DND-41 (cell line): ENCODE measurements around the gene ORAI2.
A peak's percentile ranks its signal among the peaks of the same experiment; 100 is the strongest.

Experiments used
- ATAC-seq: fragments of 200-7000 bp; cut with Tn5 transposase; 3 replicates; pipeline ENCODE4 v1.9.1; 2021; ENCODE audit warnings: low read depth; ENCODE audit not compliant: insufficient read depth
- DNase-seq: peaks from one replicate; pipeline ENCODE4 v3.0.0-alpha.2; 2020
- H2AFZ ChIP-seq: 2 replicates; pipeline ENCODE4 v1.6.0; 2012; ENCODE audit warnings: low read depth, low read length
- H3K27ac ChIP-seq: 2 replicates; pipeline ENCODE4 v1.5.1; 2012; ENCODE audit warnings: low read length, inconsistent platforms
- H3K27me3 ChIP-seq: fragments of 200-600 bp; sonication (generic); 2 replicates; pipeline ENCODE4 v1.6.0; 2012; ENCODE audit warnings: low read length, mild to moderate bottlenecking, inconsistent platforms; ENCODE audit not compliant: insufficient read depth, poor library complexity
- H3K36me3 ChIP-seq: 2 replicates; pipeline ENCODE4 v1.5.1; 2012; ENCODE audit warnings: low read length, inconsistent platforms; ENCODE audit not compliant: insufficient read depth
- H3K4me1 ChIP-seq: 2 replicates; pipeline ENCODE4 v1.5.1; 2012; ENCODE audit warnings: mild to moderate bottlenecking, low read length; ENCODE audit not compliant: insufficient read depth
- H3K4me2 ChIP-seq: 2 replicates; pipeline ENCODE4 v1.6.0; 2012; ENCODE audit warnings: mild to moderate bottlenecking, moderate library complexity, low read length, inconsistent platforms; ENCODE audit not compliant: insufficient read depth
- H3K4me3 ChIP-seq, 2 experiments: fragments of 200-600 bp in 1 of 2; shearing (Covaris generic) in 1 of 2; 2 replicates each; pipeline ENCODE4 v1.5.1; 2012 to 2016; ENCODE audit warnings: inconsistent platforms in 2 of 2, low read length in 2 of 2, mild to moderate bottlenecking in 2 of 2, low read depth in 1 of 2, moderate library complexity in 1 of 2
- H3K79me2 ChIP-seq: 2 replicates; pipeline ENCODE4 v1.6.0; 2012; ENCODE audit warnings: low read length, inconsistent platforms; ENCODE audit not compliant: insufficient read depth
- H3K9ac ChIP-seq: 2 replicates; pipeline ENCODE4 v1.6.0; 2012; ENCODE audit warnings: low read depth, mild to moderate bottlenecking, inconsistent platforms, low read length, moderate library complexity
- H3K9me3 ChIP-seq: 2 replicates; pipeline ENCODE4 v1.5.1; 2012; ENCODE audit warnings: low read length, moderate library complexity, mild to moderate bottlenecking, inconsistent platforms; ENCODE audit not compliant: insufficient read depth, severe bottlenecking
- H4K20me1 ChIP-seq: 2 replicates; pipeline ENCODE4 v1.6.0; 2012; ENCODE audit warnings: low read length; ENCODE audit not compliant: insufficient read depth
- EZH2 ChIP-seq: IDR thresholded peaks from 3 replicates; pipeline ENCODE4 v1.6.1; 2012; ENCODE audit warnings: borderline replicate concordance, low read depth, mild to moderate bottlenecking, moderate library complexity, low read length, inconsistent platforms; ENCODE audit not compliant: severe bottlenecking
- TF ChIP-seq, protein P1 (sequence below): IDR thresholded peaks from 2 replicates; pipeline ENCODE4 v1.5.1; 2012; ENCODE audit warnings: borderline replicate concordance, low read length, moderate library complexity, mild to moderate bottlenecking; ENCODE audit not compliant: poor library complexity, severe bottlenecking; ENCODE audit errors: extremely low read depth

Gene ORAI2

DNA sequence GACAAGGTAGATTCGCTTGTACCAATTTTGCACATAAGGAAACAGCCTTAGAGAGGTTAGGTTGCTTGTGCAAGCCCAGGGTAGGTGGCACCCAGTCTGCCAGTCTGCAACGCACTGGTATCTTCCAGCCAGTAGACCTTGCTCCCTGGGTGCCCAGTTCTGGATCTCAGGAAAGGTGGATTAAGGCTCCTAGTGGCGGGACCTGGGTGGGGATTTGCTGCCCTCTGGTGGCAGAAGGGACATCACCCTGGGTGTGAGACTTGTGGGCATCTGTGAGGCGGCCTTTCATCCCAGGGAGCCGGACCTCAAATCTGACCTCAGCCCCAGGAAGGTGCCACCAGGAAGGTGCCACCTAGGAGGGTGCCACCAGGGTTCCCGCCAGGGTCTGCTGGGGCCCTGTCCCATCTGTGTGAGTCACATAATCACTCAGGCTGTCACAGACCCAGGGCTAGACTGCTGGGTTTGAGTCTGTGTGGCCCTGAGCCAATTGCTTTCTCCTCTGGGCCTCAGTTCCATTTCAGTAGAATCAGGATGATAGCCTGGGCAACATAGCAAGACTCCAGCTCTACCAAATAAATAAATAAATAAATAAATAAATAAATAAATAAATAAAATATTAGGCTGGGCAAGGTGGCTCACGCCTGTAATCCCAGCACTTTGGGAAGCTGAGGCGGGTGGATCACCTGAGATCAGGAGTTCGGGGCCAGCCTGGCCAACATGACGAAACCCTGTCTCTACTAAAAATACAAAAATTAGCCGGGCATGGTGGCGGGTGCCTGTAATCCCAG, 42.5 kb upstream of the ORAI2 start:
- ATAC-seq: peak; percentile 88
- TF ChIP-seq EZH2: no peak
- TF ChIP-seq, protein P1, sequence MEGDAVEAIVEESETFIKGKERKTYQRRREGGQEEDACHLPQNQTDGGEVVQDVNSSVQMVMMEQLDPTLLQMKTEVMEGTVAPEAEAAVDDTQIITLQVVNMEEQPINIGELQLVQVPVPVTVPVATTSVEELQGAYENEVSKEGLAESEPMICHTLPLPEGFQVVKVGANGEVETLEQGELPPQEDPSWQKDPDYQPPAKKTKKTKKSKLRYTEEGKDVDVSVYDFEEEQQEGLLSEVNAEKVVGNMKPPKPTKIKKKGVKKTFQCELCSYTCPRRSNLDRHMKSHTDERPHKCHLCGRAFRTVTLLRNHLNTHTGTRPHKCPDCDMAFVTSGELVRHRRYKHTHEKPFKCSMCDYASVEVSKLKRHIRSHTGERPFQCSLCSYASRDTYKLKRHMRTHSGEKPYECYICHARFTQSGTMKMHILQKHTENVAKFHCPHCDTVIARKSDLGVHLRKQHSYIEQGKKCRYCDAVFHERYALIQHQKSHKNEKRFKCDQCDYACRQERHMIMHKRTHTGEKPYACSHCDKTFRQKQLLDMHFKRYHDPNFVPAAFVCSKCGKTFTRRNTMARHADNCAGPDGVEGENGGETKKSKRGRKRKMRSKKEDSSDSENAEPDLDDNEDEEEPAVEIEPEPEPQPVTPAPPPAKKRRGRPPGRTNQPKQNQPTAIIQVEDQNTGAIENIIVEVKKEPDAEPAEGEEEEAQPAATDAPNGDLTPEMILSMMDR: peak; percentile 89
- H2AFZ ChIP-seq: no peak overlapping the region

GRCh38 chr7:102392330-102392729, 41.0 kb upstream of the ORAI2 start:
- DNase-seq (no peak), ATAC-seq (no peak)
- no peak overlapping the region for H3K27ac ChIP-seq
- peaks cover 38% of the 10 kb centered on the region for H3K36me3 ChIP-seq
- H3K4me3 ChIP-seq: no peak overlapping the region
- no peak overlapping the region for H3K4me2 ChIP-seq
- H2AFZ ChIP-seq: no peak overlapping the region
- TF ChIP-seq, protein P1: no peak
- no peak for TF ChIP-seq EZH2
- peaks cover 16% of the 10 kb centered on the region for H3K4me1 ChIP-seq
- no peaks in the 10 kb centered on the region; the same call in 1 of the 2 replicates for H4K20me1 ChIP-seq
- no peaks in the 10 kb centered on the region for H3K9me3 ChIP-seq
- H3K79me2 ChIP-seq: peaks cover 11% of the 10 kb centered on the region
- no peaks in the 10 kb centered on the region for H3K27me3 ChIP-seq
- no peak overlapping the region for H3K9ac ChIP-seq

More for the DNA sequence above, 42.5 kb upstream of the ORAI2 start:
- H3K9ac ChIP-seq: no peak overlapping the region
- no peak overlapping the region for H3K27ac ChIP-seq
- H3K4me3 ChIP-seq: no peak overlapping the region
- peaks cover 49% of the 10 kb centered on the region for H3K36me3 ChIP-seq
- no peaks in the 10 kb centered on the region; the same call in 1 of the 2 replicates for H4K20me1 ChIP-seq
- peaks cover 7% of the 10 kb centered on the region for H3K4me1 ChIP-seq
- DNase-seq: peak; percentile 67
- H3K9me3 ChIP-seq: no peaks in the 10 kb centered on the region
- H3K4me2 ChIP-seq: no peak overlapping the region
- no peaks in the 10 kb centered on the region for H3K27me3 ChIP-seq
- H3K79me2 ChIP-seq: no peaks in the 10 kb centered on the region

DNA sequence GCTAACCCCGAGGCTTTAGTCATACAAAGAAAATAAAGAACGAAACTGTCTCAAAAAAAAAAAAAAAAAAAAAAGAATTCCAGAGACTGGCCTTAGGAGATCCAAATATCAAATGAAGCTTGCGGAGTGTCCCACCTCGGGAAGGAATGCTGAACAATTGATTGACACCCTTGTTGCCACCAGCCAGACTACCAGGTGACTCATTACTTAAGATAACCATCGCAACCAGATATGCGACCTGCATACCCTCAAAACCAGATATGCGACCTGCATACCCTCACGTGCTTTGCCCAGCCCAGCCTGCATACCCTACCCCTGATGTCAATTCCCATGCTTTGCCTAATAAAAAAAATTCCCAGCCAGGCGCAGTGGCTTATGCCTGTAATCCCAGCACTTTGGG, 39.9 kb upstream of the ORAI2 start:
- Histone ChIP-seq H3K9me3 (no peaks in the 10 kb centered on the region), H3K79me2 (peaks cover 21% of the 10 kb centered on the region), H3K4me2 (no peak overlapping the region), H4K20me1 (no peaks in the 10 kb centered on the region; the same call in 1 of the 2 replicates), H2AFZ (no peak overlapping the region), H3K9ac (no peak overlapping the region), H3K27ac (no peak overlapping the region), H3K27me3 (no peaks in the 10 kb centered on the region), H3K4me1 (peaks cover 19% of the 10 kb centered on the region), H3K36me3 (peaks cover 33% of the 10 kb centered on the region), H3K4me3 (no peak overlapping the region)
- ATAC-seq (no peak), DNase-seq (no peak)
- TF ChIP-seq, protein P1: no peak
